GM12878 (cell line): ENCODE data around the gene TUBB1. TPM values are rescaled to one million over a fixed set of nuclear protein-coding genes. Genes with fewer than 3 reads are reported as not detected.

Source experiments
- ATAC-seq: fragments of 200-7000 bp; cut with Tn5 transposase; 3 replicates; pipeline ENCODE4 v1.9.1; 2020; ENCODE audit warnings: mild to moderate bottlenecking, moderate library complexity
- BruUV-seq: library from RNA; stranded (reverse); fragments of 400-500 nt; replicated peaks from 2 replicates; lab custom pipeline; 2021; lab: Mats Ljungman, UMichigan
- CTCF ChIA-PET: fragments of 300-600 bp; sonication (Branson Sonifier 250); formaldehyde crosslinking; extraction: SDS; loops from one replicate; lab custom pipeline; 2021; ENCODE audit warnings: inconsistent platforms; lab: Yijun Ruan, JAX
- POLR2A ChIA-PET: fragments of 350-600 bp; formaldehyde crosslinking; extraction: SDS; loops from one replicate; lab custom pipeline; 2021; ENCODE audit warnings: inconsistent platforms; lab: Charles Lee
- RAD21 ChIA-PET: fragments of 300-600 bp; sonication (Branson Sonifier 250); formaldehyde crosslinking; loops from one replicate; lab custom pipeline; 2023; ENCODE audit warnings: antibody characterized with exemption; ENCODE audit not compliant: unreplicated experiment; lab: Charles Lee
- SMC1A ChIA-PET: fragments of 300-600 bp; sonication (Branson Sonifier 250); formaldehyde crosslinking; loops from one replicate; lab custom pipeline; 2023; ENCODE audit not compliant: unreplicated experiment, uncharacterized antibody; lab: Charles Lee
- DNase-seq: peaks from one replicate; pipeline ENCODE4 v3.0.0-alpha.2; 2011; ENCODE audit warnings: low read depth, low spot score
- FAIRE-seq: peaks from 3 replicates; lab custom pipeline; 2011; peaks lifted over from hg19 to GRCh38; lab: Jason Lieb, UNC
- H2AFZ ChIP-seq: 2 replicates; pipeline ENCODE4 v1.6.0; 2011; ENCODE audit warnings: low read depth, low read length, control low read depth; ENCODE audit not compliant: control insufficient read depth
- H3K27ac ChIP-seq: 2 replicates; pipeline ENCODE4 v1.5.1; 2011; ENCODE audit warnings: control low read depth; ENCODE audit not compliant: control insufficient read depth, insufficient read depth
- H3K27me3 ChIP-seq, 2 experiments: replicated peaks in 1 of 2; 2 replicates each; pipeline versions ENCODE4 v1.6.0 to v1.6.1; 2011; ENCODE audit warnings: low read length in 1 of 2; ENCODE audit not compliant: control insufficient read depth in 2 of 2, insufficient read depth in 2 of 2
- H3K36me3 ChIP-seq, 2 experiments: 2 replicates each; pipeline ENCODE4 v1.5.1; 2011; ENCODE audit warnings: low read length in 1 of 2; ENCODE audit not compliant: control insufficient read depth in 2 of 2, insufficient read depth in 2 of 2
- H3K4me1 ChIP-seq: 2 replicates; pipeline ENCODE4 v1.6.1; 2011; ENCODE audit warnings: mild to moderate bottlenecking, low read length, moderate library complexity, mixed read lengths; ENCODE audit not compliant: control insufficient read depth, insufficient read depth
- H3K4me2 ChIP-seq: 2 replicates; pipeline ENCODE4 v1.6.0; 2011; ENCODE audit warnings: control low read depth; ENCODE audit not compliant: control insufficient read depth, insufficient read depth
- H3K4me3 ChIP-seq: fragments of 200-600 bp; sonication (generic); 2 replicates; pipeline ENCODE4 v1.5.1; 2016
- H3K79me2 ChIP-seq: 2 replicates; pipeline ENCODE4 v1.6.0; 2011; ENCODE audit warnings: low read length; ENCODE audit not compliant: control insufficient read depth, insufficient read depth
- H3K9ac ChIP-seq: 2 replicates; pipeline ENCODE4 v1.8.0; 2011; ENCODE audit warnings: low read length, control low read depth, mixed read lengths; ENCODE audit not compliant: control insufficient read depth, insufficient read depth
- H3K9me3 ChIP-seq: replicated peaks from 3 replicates; pipeline ENCODE4 v1.5.1; 2011; ENCODE audit warnings: mild to moderate bottlenecking, low read length; ENCODE audit not compliant: control insufficient read depth, insufficient read depth
- H4K20me1 ChIP-seq: 2 replicates; pipeline ENCODE4 v1.6.0; 2011; ENCODE audit not compliant: control insufficient read depth, insufficient read depth
- ASH2L ChIP-seq: fragments of 300-600, 200-600 bp; sonication (generic); IDR thresholded peaks from 2 replicates; pipeline ENCODE4 v1.6.1; 2017; ENCODE audit warnings: low read depth, mild to moderate bottlenecking, borderline replicate concordance
- CREB1 ChIP-seq: IDR thresholded peaks from 2 replicates; pipeline ENCODE4 v1.6.1; 2012; ENCODE audit warnings: low read depth, mild to moderate bottlenecking, inconsistent platforms
- ESRRA ChIP-seq: IDR thresholded peaks from 2 replicates; pipeline ENCODE4 v1.6.1; 2012; ENCODE audit warnings: mild to moderate bottlenecking, low read length, improper control_type of control experiment
- GABPA ChIP-seq: IDR thresholded peaks from 2 replicates; pipeline ENCODE4 v1.6.1; 2014; ENCODE audit warnings: antibody characterized with exemption, low read depth, mild to moderate bottlenecking, inconsistent platforms
- IRF3 ChIP-seq: fragments of 450-650 bp; IDR thresholded peaks from 2 replicates; pipeline ENCODE4 v1.6.1; 2014; ENCODE audit warnings: mild to moderate bottlenecking
- IRF4 ChIP-seq: IDR thresholded peaks from 2 replicates; pipeline ENCODE4 v1.6.1; 2011; ENCODE audit warnings: low read depth, low read length
- JUND ChIP-seq: IDR thresholded peaks from 2 replicates; pipeline ENCODE4 v1.6.1; 2012; ENCODE audit warnings: low read depth, mild to moderate bottlenecking, low read length, improper control_type of control experiment, moderate library complexity
- KLF5 ChIP-seq: fragments of 450-650 bp; IDR thresholded peaks from 2 replicates; pipeline ENCODE4 v1.6.1; 2014; ENCODE audit warnings: mild to moderate bottlenecking; ENCODE audit not compliant: partially characterized antibody
- MEF2B ChIP-seq: fragments of 450-650 bp; IDR thresholded peaks from 2 replicates; pipeline ENCODE4 v1.6.1; 2018; ENCODE audit warnings: mild to moderate bottlenecking, moderate library complexity; ENCODE audit not compliant: partially characterized antibody, poor library complexity, severe bottlenecking
- MTA3 ChIP-seq: IDR thresholded peaks from 2 replicates; pipeline ENCODE4 v1.6.1; 2012; ENCODE audit warnings: low read length, inconsistent platforms, borderline replicate concordance
- MXI1 ChIP-seq: fragments of 150-350 bp; IDR thresholded peaks from 2 replicates; pipeline ENCODE4 v1.6.1; 2011; ENCODE audit warnings: low read depth, mild to moderate bottlenecking, inconsistent platforms, low read length, improper control_type of control experiment
- NR2C2 ChIP-seq: IDR thresholded peaks from 2 replicates; pipeline ENCODE4 v1.6.1; 2011; ENCODE audit warnings: borderline replicate concordance, low read depth; ENCODE audit not compliant: control insufficient read depth, insufficient read length
- POLR2A ChIP-seq: IDR thresholded peaks from 2 replicates; pipeline ENCODE4 v1.6.1; 2011; ENCODE audit warnings: low read depth, mild to moderate bottlenecking, low read length
- POLR2AphosphoS2 ChIP-seq: IDR thresholded peaks from 2 replicates; pipeline ENCODE4 v1.6.1; 2011; ENCODE audit warnings: low read depth, mild to moderate bottlenecking, low read length, improper control_type of control experiment, moderate library complexity
- POU2F2 ChIP-seq: IDR thresholded peaks from 3 replicates; pipeline ENCODE4 v1.6.1; 2011; ENCODE audit warnings: low read depth, mild to moderate bottlenecking, low read length, borderline replicate concordance
- RBBP5 ChIP-seq: fragments of 200-600 bp; sonication (generic); conservative IDR thresholded peaks from 2 replicates; pipeline ENCODE4 v1.6.1; 2016
- SP1 ChIP-seq: IDR thresholded peaks from one replicate; pipeline ENCODE4 v1.6.1; 2011; ENCODE audit warnings: low read depth, low read length
- SUPT20H ChIP-seq: IDR thresholded peaks from 2 replicates; pipeline ENCODE4 v1.6.1; 2011; ENCODE audit warnings: low read depth, mild to moderate bottlenecking, low read length, moderate library complexity, borderline replicate concordance; ENCODE audit not compliant: control insufficient read depth
- TCF12 ChIP-seq: IDR thresholded peaks from 2 replicates; pipeline ENCODE4 v1.6.1; 2011; ENCODE audit warnings: low read depth, mild to moderate bottlenecking, low read length
- ZBED1 ChIP-seq: IDR thresholded peaks from 2 replicates; pipeline ENCODE4 v1.6.1; 2016; ENCODE audit warnings: borderline replicate concordance
- ZNF274 ChIP-seq: IDR thresholded peaks from one replicate; pipeline ENCODE4 v1.8.0; 2011; ENCODE audit not compliant: insufficient read length, insufficient read depth
- WGBS: methylation state at CpG from one replicate; pipeline ENCODE4 v1.1.6; 2016; ENCODE audit warnings: low lambda C conversion rate; ENCODE audit not compliant: insufficient replicate concordance, insufficient coverage; ENCODE audit errors: missing lambda C conversion rate; 5-methylcytosine and 5-hydroxymethylcytosine counted together
- in situ Hi-C: fragments of 300-500 bp; cut with MboI; formaldehyde crosslinking; loops from 9 replicates; pipeline ENCODE4 v1.14.3; 2018; ENCODE audit warnings: mixed read lengths
- intact Hi-C: fragments of 100-400 bp; cut with micrococcal nuclease; formaldehyde crosslinking; loops from one replicate; pipeline ENCODE4 v1.14.2; 2022; ENCODE audit not compliant: unreplicated experiment
- polyA plus RNA-seq, 11 experiments: library from polyadenylated mRNA; depleted of rRNA in 4 of 11; unstranded in 6 of 11; stranded (reverse) in 5 of 11; fragments of >200 nt; fragmentation: Nextera tagmentation in 4 of 11; fragmentation: Illumina TruSeq in 1 of 11; extraction: Ambion mirVana in 4 of 11; extraction: Trizol in 1 of 11; gene quantifications; 1 replicate in 1 of 11; 2 replicates in 10 of 11; pipeline versions ENCODE4 v1.2.1 to v1.2.3, GENCODE V29; 2011 to 2016; ENCODE audit warnings: inconsistent platforms in 2 of 11, missing spikeins in 2 of 11, low read depth in 1 of 11
- total RNA-seq, 4 experiments: library from RNA; depleted of rRNA in 3 of 4; stranded (reverse); fragments of >200 nt in 3 of 4; fragmentation: Illumina TruSeq in 1 of 4; extraction: Trizol in 1 of 4; gene quantifications; 2 replicates each; pipeline versions ENCODE4 v1.2.1 to v1.2.3, GENCODE V29; 2013 to 2021

Gene TUBB1
- total and polyA plus RNA-seq, 10 of the 15 experiments (the other 5 are each of a cell fraction or from before 2014, with no cell fraction given), result 0.02 to 0.20 (median 0.06) TPM; not detected in 3

- 1% methylated on average over 82 of the region's 86 CpGs for WGBS
- H3K9ac ChIP-seq, result peak within 1 kb of the TSS; percentile 78
- peak within 1 kb of the TSS; percentile 85 for H3K4me3 ChIP-seq
- intact Hi-C loops, result loop anchor here (1.0 to 10.0 kb wide), 5 partner anchors 25 to 377 kb away; partner anchors contain the start of genes CTSZ, NELFCD and STX16
- BruUV-seq, result no TSS peak
- ChIA-PET SMC1A (interaction anchor here (0.6 to 2.0 kb wide), 16 partner anchors 9 to 162 kb away, joined by 3 to 22 read pairs (median 4); no protein-coding TSS in a partner anchor), POLR2A (interaction anchor here (0.6 to 6.0 kb wide), 14 partner anchors 9 to 143 kb away, joined by 3 to 40 read pairs (median 5); partner anchors contain the start of genes NELFCD, PRELID3B and TUBB1), CTCF (interaction anchor here (0.6 to 1.9 kb wide), 7 partner anchors 10 to 372 kb away, joined by 3 to 5 read pairs (median 3); partner anchors contain the start of gene PRELID3B), RAD21 (interaction anchor here (1.0 to 2.5 kb wide), 13 partner anchors 8 to 381 kb away, joined by 3 to 19 read pairs (median 8); partner anchors contain the start of genes NELFCD and STX16)
- H4K20me1 ChIP-seq, result no peaks in the 10 kb centered on the region
- peak within 1 kb of the TSS; percentile 90 for H3K27ac ChIP-seq
- FAIRE-seq (no peak), DNase-seq (peak; percentile 75), ATAC-seq (peak; percentile 97)
- peak within 1 kb of the TSS; percentile 66 for H2AFZ ChIP-seq
- H3K27me3 ChIP-seq, result no peaks in the 10 kb centered on the region
- H3K36me3 ChIP-seq, result peaks cover 6 to 16% of the 10 kb centered on the region in 2 experiments
- in situ Hi-C loops, result no loop called here
- H3K4me2 ChIP-seq, result peak within 1 kb of the TSS; percentile 95
- H3K4me1 ChIP-seq, result no peaks in the 10 kb centered on the region; the same call in 1 of the 2 replicates
- H3K79me2 ChIP-seq, result peaks cover 59% of the 10 kb centered on the region
- H3K9me3 ChIP-seq, result no peaks in the 10 kb centered on the region
- TF ChIP-seq ZBED1, result no peak
- TF ChIP-seq CREB1, result no peak; the same call in 1 of the 2 replicates
- TF ChIP-seq SUPT20H, result no peak
- TF ChIP-seq MTA3, result no peak; the same call in 1 of the 2 replicates
- TF ChIP-seq NR2C2, result no peak
- TF ChIP-seq TCF12, result peak; percentile 57; the same call in 1 of the 2 replicates
- peak; percentile 83 for TF ChIP-seq IRF3
- peak; percentile 81 for TF ChIP-seq GABPA
- no peak; the same call in 1 of the 2 replicates for TF ChIP-seq ASH2L
- peak; percentile 89; the same call in 1 of the 2 replicates for TF ChIP-seq ESRRA
- TF ChIP-seq RBBP5, result no peak
- peak; percentile 80; the same call in 1 of the 2 replicates for TF ChIP-seq POLR2AphosphoS2
- TF ChIP-seq ZNF274, result no peak
- peak; percentile 67; the same call in 1 of the 3 replicates for TF ChIP-seq POU2F2
- peak; percentile 36 for TF ChIP-seq MXI1
- TF ChIP-seq IRF4, result no peak
- peak; percentile 64 for TF ChIP-seq KLF5
- peak; percentile 94 for TF ChIP-seq SP1
- no peak for TF ChIP-seq JUND
- TF ChIP-seq POLR2A, result peak; percentile 98
- TF ChIP-seq MEF2B, result no peak
Observed at GRCh38 chr20:59032023-59032712, 12.9 kb downstream of the TUBB1 start, which contains the start of gene ATP5F1E. ATP5F1E (minus strand) TSS chr20:59032335; CDS start chr20:59032251, 84 bp downstream.
